Left lobe of liver (tissue), 2 donors: ENCODE measurements around the gene ADAMTSL5. TPM values are rescaled to one million over a fixed set of nuclear protein-coding genes. Genes with fewer than 3 reads are reported as not detected.
A peak's percentile ranks its signal among the peaks of the same experiment; 100 is the strongest.

Experiments
- ATAC-seq: fragments of 200-7000 bp; cut with Tn5 transposase; one replicate; pipeline ENCODE4 v1.9.1; 2020; ENCODE audit warnings: mild to moderate bottlenecking, moderate library complexity
- DNase-seq: peaks from one replicate; pipeline ENCODE4 v3.0.0-alpha.2; 2020; ENCODE audit warnings: low spot score
- total RNA-seq: library from RNA; stranded (reverse); gene quantifications from one replicate; pipeline ENCODE4 v1.2.1, GENCODE V29; 2021
- donor health status: DM: no; HTN: no; CAD: no; lungs with moderate emphysema.
- donor health status: DM: no; HTN: yes; CAD: no.

The ADAMTSL5 gene
- total RNA-seq, 1 donor from 2014 or later: 1.6 TPM

- ATAC-seq (no peak), DNase-seq (no peak)
Measured at GRCh38 chr19:1496714-1497577, 15.9 kb downstream of the ADAMTSL5 start.

GRCh38 chr19:1495799-1496713 is 16.8 kb downstream of the ADAMTSL5 start:
- no peak for DNase-seq
- ATAC-seq: no peak

GRCh38 chr19:1495051-1495798 is 17.6 kb downstream of the ADAMTSL5 start:
- no peak for ATAC-seq
- no peak for DNase-seq

GRCh38 chr19:1494115-1494815 is 18.6 kb downstream of the ADAMTSL5 start:
- ATAC-seq (no peak), DNase-seq (no peak)

- ATAC-seq (peak; percentile 41), DNase-seq (peak; percentile 89)
Measured at GRCh38 chr19:1492474-1493006, 20.3 kb downstream of the ADAMTSL5 start.

- DNase-seq: peak; percentile 67
Measured at GRCh38 chr19:1491849-1492170, 21.0 kb downstream of the ADAMTSL5 start.

GRCh38 chr19:1491114-1491848 is 21.5 kb downstream of the ADAMTSL5 start, which contains the start of gene REEP6:
Gene REEP6, plus strand, starts transcription at chr19:1491181. Its CDS starts 89 bp downstream, at chr19:1491270.
- no peak for ATAC-seq
- peak; percentile 62 for DNase-seq

More at GRCh38 chr19:1491849-1492170, 21.0 kb downstream of the ADAMTSL5 start:
- no peak for ATAC-seq

GRCh38 chr19:1490311-1491113 is 22.3 kb downstream of the ADAMTSL5 start, which contains the start of gene PCSK4:
Gene PCSK4, minus strand, starts transcription at chr19:1490350. Its CDS starts 4 bp downstream, at chr19:1490346.
- ATAC-seq: peak; percentile 79

GRCh38 chr19:1489463-1490310 is 23.1 kb downstream of the ADAMTSL5 start:
- ATAC-seq (no peak), DNase-seq (no peak)

More at GRCh38 chr19:1490311-1491113, 22.3 kb downstream of the ADAMTSL5 start, which contains the start of gene PCSK4:
- peak; percentile 99 for DNase-seq

- DNase-seq (no peak), ATAC-seq (no peak)
Measured at GRCh38 chr19:1488282-1488601, 24.6 kb downstream of the ADAMTSL5 start.

- DNase-seq: no peak
Measured at GRCh38 chr19:1487576-1488281, 25.1 kb downstream of the ADAMTSL5 start.

GRCh38 chr19:1486720-1487575 is 25.9 kb downstream of the ADAMTSL5 start:
- DNase-seq (no peak), ATAC-seq (no peak)

More at GRCh38 chr19:1487576-1488281, 25.1 kb downstream of the ADAMTSL5 start:
- no peak for ATAC-seq

- DNase-seq: no peak
- ATAC-seq: no peak
Measured at GRCh38 chr19:1483979-1484428, 28.8 kb downstream of the ADAMTSL5 start.

GRCh38 chr19:1483131-1483978 is 29.5 kb downstream of the ADAMTSL5 start:
- no peak for DNase-seq
- ATAC-seq: no peak
